NCI-H2196 (cell line): Measurements from ENCODE around the gene PYCR2.

Experiments used
- DNase-seq: peaks from one replicate; lab custom pipeline; 2025; ENCODE audit not compliant: unreplicated experiment; lab: John Stamatoyannopoulos, UW

PYCR2 gene

GRCh38 chr1:225921734-225922709, 2.0 kb downstream of the PYCR2 start:
- peak; percentile 81 for DNase-seq

- DNase-seq, result peak; percentile 88
Observed at GRCh38 chr1:225919906-225920305, 4.1 kb downstream of the PYCR2 start.

- DNase-seq, result no peak
Observed at GRCh38 chr1:225918280-225918679, 5.8 kb downstream of the PYCR2 start.

GRCh38 chr1:225917536-225917935, 6.5 kb downstream of the PYCR2 start:
- no peak for DNase-seq

- no peak for DNase-seq
Observed at GRCh38 chr1:225917101-225917500, 6.9 kb downstream of the PYCR2 start.

GRCh38 chr1:225915538-225915991, 8.5 kb downstream of the PYCR2 start:
- no peak for DNase-seq

GRCh38 chr1:225914947-225915346, 9.1 kb downstream of the PYCR2 start:
- no peak for DNase-seq

- DNase-seq, result no peak
Observed at GRCh38 chr1:225914391-225914790, 9.7 kb downstream of the PYCR2 start.

- no peak for DNase-seq
Observed at GRCh38 chr1:225911191-225912130, 12.6 kb downstream of the PYCR2 start.

GRCh38 chr1:225909477-225909876, 14.6 kb downstream of the PYCR2 start:
- DNase-seq, result no peak

- DNase-seq, result peak; percentile 62
Observed at GRCh38 chr1:225908773-225909172, 15.3 kb downstream of the PYCR2 start.

GRCh38 chr1:225908013-225908640, 15.9 kb downstream of the PYCR2 start:
- no peak for DNase-seq

- no peak for DNase-seq
Observed at GRCh38 chr1:225907341-225907740, 16.7 kb downstream of the PYCR2 start.

GRCh38 chr1:225906467-225906866, 17.6 kb downstream of the PYCR2 start:
- DNase-seq, result no peak

- DNase-seq, result no peak
Observed at GRCh38 chr1:225903623-225904022, 20.4 kb downstream of the PYCR2 start.

- DNase-seq, result peak; percentile 39
Observed at GRCh38 chr1:225899044-225899925, 24.8 kb downstream of the PYCR2 start.

GRCh38 chr1:225897595-225898514, 26.2 kb downstream of the PYCR2 start:
- DNase-seq, result peak; percentile 53

- DNase-seq, result peak; percentile 59
Observed at GRCh38 chr1:225896937-225897549, 27.0 kb downstream of the PYCR2 start.

GRCh38 chr1:225896494-225896893, 27.6 kb downstream of the PYCR2 start:
- no peak for DNase-seq
